IPS-NIHi11 (cell line): ENCODE results near the gene CLPX.
"Not testable (repeated sequence)": the region's sequence is repeated elsewhere in the genome, so short reads cannot be mapped to it uniquely, and the experiment has no call there.

ENCODE experiments used
- DNase-seq: peaks from one replicate; pipeline ENCODE4 v3.0.0; 2012; ENCODE audit warnings: mixed read lengths, low spot score

The CLPX gene

GRCh38 chr15:65184868-65185717, at the start of gene CLPX:
TSS of gene CLPX (minus strand) at chr15:65185342. CDS start at chr15:65185153, 189 bp downstream.
- DNase-seq, result peak; percentile 97

DNA sequence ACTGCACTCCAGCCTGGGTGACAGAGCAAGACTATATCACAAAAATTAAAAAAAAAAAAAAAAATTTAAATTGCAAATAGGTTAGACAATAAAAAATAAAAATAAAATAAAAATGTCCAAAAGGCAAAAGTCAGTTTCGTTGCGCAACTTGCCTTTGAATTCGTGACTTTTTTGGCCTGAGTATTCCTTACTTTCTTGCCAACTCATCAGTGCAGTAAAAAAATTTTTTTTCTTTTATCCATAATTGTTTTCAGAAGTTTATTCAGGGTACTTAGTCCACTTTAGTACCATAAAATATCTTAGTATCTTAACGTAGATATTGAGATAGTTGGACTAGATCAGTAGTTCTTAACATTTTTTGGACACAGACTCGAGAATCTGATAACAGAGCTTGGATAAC, 48.6 kb upstream of the CLPX start:
- DNase-seq, result no peak

- DNase-seq, result no peak
Observed at GRCh38 chr15:65232520-65232919, 47.4 kb upstream of the CLPX start.

- no peak for DNase-seq
Observed at GRCh38 chr15:65231306-65231705, 46.2 kb upstream of the CLPX start.

GRCh38 chr15:65226901-65227300, 41.8 kb upstream of the CLPX start:
- DNase-seq, result not testable (repeated sequence)

GRCh38 chr15:65226221-65226620, 41.1 kb upstream of the CLPX start:
- DNase-seq, result no peak

- no peak for DNase-seq
Observed at GRCh38 chr15:65223996-65224395, 38.9 kb upstream of the CLPX start.

- no peak for DNase-seq
Observed at GRCh38 chr15:65222891-65223290, 37.7 kb upstream of the CLPX start.

- no peak for DNase-seq
Observed at GRCh38 chr15:65221697-65222096, 36.6 kb upstream of the CLPX start.

DNA sequence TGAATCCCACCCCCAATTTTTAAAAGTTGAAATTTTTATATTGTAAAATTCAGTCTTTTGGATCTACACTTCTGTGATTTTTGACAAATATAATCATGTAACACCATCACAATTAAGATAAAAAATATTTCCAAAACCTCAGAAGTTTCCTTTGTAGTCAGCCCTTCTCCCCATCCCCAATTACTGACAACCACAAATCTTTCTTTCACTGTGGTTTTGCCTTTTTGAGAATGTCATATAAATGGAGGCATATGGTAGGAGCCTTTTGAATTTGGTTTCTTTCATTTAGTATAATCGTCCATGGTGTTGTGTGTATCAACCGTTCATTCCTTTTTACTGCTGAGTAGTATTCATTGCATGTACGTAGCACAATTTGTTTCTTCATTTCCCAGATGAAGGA, 34.0 kb upstream of the CLPX start:
- DNase-seq, result no peak

- no peak for DNase-seq
Observed at GRCh38 chr15:65217526-65218482, 32.7 kb upstream of the CLPX start.

DNA sequence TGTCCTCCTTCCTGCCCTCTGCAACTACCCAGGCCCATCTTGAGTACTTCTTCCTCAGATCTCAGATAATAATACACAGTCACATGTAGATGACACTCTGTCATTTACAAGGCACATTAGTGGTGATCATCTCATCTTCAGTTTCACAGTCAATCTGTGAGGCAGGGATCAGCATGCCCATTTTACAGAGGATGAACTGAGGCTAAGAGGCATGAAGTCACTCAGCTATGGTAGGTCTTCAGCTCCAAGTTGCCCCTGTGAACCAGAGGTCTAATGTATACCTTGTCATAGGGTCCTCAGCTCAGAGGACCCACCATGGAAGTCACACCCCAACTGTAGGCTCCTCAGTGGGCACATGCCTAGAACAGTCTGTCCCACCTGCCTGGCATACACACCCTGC, 30.4 kb upstream of the CLPX start:
- DNase-seq, result no peak

DNA sequence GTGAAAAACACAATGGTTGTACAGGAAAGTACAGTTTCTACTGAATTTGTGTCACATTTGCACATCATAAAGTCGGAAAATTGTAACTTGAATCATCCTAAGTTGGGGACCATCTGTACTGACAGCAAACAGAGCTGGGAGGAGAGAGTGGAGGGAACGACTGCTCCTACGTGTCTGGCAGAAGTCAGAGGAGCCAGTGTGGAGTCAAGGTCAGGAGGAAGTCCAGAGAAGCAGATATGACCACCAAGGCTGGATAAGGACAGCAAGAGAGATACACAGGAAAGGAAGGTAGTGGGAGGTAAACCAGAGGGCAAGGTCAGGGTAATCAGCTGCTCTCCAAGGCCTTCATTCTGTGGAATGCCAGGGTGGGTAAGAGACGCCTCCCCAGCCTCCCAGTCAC, 28.9 kb upstream of the CLPX start:
- DNase-seq, result no peak

- DNase-seq, result no peak
Observed at GRCh38 chr15:65213241-65213640, 28.1 kb upstream of the CLPX start.

GRCh38 chr15:65212097-65212496, 27.0 kb upstream of the CLPX start:
- peak; percentile 86 for DNase-seq

DNA sequence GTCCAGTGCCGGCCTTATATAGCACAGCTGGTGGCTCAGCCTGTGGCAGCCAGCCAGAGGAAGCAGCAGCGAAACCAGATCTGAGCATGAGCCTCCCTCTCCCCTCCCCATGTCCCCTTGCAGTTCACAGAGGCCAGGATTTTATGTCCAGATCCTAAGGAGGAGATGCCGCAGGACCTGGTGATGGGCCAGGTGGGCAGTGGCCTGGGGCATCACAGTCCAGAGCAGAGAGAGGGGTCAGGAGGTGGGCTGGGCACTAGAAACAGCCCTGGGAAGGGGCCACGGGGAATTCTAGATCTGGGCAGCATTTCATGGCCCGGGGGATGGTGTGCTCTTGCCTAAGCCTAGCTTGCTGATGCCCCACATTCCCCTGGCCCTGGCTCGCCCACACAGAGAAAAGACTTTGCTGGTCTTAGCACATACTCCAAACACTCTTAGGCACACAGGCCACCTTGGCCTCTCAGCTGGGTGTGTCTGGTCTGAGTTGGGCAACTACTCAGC, 26.4 kb upstream of the CLPX start:
- DNase-seq, result peak; percentile 47

DNA sequence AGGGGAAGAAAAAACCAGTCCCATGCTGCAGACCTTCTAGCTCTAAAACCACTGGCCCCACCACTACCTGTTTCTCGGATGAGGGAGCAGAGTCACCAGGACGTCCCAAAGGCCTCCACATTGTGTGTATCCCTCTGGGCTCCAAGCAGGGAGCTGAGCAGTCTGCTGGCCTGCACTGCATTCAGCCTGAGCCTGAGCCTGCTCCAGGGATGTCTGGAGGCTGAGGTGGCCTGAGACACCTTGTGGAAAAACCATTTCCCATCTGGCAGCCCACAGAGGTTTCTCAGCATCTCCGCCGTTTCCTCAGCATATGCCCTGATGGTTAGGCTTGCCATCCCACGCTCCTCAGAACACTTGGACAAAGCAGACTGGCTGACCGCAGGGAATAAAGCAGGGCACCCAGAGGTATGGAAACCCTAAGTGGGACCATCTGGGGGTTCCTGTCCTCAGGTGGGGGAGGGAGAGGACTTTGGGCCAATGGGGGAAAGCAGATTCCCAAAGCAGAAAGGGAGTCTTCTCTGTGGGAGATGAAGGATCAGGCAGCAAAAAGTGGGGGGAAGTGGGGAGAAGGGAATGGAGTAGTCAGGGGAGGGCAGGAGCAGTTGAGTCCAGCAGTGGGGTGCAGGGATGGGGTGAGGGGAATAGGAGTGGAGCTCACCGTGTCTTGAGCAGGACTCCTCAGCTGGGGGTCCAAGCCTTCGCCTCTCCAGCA, 25.8 kb upstream of the CLPX start, which contains the start of gene CILP:
TSS of gene CILP (minus strand) at position 704 of the 712 bp plus-strand sequence. CDS start 1,718 bp downstream, outside the sequence.
- no peak for DNase-seq

DNA sequence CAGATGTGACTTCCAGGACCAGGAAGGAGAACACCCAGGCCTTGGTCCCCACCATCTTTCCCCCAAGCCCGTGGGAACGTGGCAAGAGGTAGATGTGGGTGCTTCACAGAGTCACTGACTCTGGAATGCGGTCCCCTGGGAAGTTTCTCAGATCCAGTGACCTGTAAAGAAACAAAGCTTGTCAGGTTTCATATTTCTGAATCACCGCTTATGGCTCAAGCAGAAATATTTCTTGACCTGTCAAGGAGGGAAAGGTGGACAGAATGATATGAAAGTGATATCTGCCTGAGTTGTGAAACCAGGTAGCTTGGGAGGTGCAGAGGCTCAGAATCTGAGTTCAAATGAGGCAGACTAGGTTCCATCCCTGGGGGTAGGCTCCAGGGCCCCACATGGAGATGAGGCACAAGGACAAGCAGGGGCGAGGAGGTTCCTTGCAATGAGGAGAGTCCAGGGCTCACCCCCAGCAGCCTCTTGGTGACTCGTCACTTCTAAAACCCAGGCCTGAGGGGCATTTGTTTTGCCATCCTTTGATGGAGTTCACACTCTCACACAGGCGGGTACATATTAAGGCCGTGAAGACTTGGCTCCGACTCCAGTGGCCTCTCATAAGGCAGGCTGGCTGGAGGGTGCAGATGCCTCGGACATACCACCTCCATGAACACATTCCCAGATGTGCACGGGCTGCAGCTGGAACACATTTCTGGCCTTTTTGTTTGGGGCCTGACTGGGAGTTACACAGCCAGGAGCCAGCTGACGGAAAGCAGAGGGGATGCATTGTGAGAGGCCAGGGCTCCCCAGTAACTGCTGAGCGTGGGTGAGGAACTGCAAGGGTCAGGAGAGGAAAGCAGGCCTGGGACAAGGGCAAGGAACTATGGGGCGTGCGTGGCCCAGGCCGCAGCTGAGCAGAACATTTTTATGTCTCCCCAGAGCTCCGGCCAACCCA, 24.8 kb upstream of the CLPX start:
- no peak for DNase-seq

- DNase-seq, result no peak
Observed at GRCh38 chr15:65208647-65209046, 23.5 kb upstream of the CLPX start.

DNA sequence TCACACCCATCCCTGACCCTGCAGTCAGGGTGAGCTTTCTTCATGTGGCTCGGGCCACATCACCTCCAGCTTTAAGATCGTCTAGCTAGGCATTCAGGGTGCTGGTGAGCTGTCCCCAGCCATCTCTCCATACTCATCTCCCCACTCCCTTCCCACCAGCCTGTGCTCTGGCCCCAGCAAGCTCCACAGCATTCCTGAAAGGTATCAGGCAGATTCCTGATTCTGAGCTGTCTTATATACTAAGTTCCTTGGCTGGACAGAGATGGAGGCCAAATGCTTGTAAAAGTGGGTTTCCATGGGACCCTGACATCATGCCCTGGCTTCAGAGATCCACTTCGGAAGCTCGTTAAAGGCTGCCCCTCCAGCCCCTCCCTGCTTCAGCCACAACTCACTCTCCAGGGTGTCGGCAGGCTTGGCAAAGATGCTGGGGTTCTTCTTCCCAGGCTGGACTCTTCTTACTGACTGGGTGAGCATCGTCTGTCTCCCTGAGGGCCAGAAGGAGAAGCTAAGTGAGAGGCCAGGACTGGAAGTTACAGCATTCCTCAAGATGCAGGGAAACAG, 22.2 kb upstream of the CLPX start:
- DNase-seq, result peak; percentile 2
